ENCODE measurements around the gene NADSYN1.

GRCh38 chr11:71458146-71459070, 5.4 kb downstream of the NADSYN1 start:
- TF ChIP-seq CTCF (IDR thresholded peaks at IDR 0.05; ENCODE audit: poor library complexity, severe bottlenecking) (no peak), REST (IDR thresholded peaks at IDR 0.05; ENCODE audit: borderline replicate concordance) (no peak), MXI1 (conservative IDR thresholded peaks at IDR 0.05; ENCODE audit: poor library complexity, severe bottlenecking) (no peak), POLR2AphosphoS5 (IDR thresholded peaks at IDR 0.05) (no peak), EZH2 (IDR thresholded peaks at IDR 0.05; ENCODE audit: borderline replicate concordance, insufficient read depth, low read length, poor library complexity, severe bottlenecking) (no peak), EP300 (conservative IDR thresholded peaks at IDR 0.05; ENCODE audit: poor library complexity, severe bottlenecking) (no peak), SMC3 (conservative IDR thresholded peaks at IDR 0.05; ENCODE audit: poor library complexity) (no peak), TAF1 (IDR thresholded peaks at IDR 0.05; ENCODE audit: low read depth) (no peak), RAD21 (conservative IDR thresholded peaks at IDR 0.05) (no peak)
